Stimulated activated CD4-positive, alpha-beta T cell treated with anti-CD3 and anti-CD28 coated beads, Interleukin-15, amount 100 ng/mL, for 24 hours (primary cell): Measurements from ENCODE around the gene IL1RAP.

ENCODE experiments used
- DNase-seq: peaks from one replicate; pipeline ENCODE4 v3.0.0-alpha.2; 2020

Gene IL1RAP

DNA sequence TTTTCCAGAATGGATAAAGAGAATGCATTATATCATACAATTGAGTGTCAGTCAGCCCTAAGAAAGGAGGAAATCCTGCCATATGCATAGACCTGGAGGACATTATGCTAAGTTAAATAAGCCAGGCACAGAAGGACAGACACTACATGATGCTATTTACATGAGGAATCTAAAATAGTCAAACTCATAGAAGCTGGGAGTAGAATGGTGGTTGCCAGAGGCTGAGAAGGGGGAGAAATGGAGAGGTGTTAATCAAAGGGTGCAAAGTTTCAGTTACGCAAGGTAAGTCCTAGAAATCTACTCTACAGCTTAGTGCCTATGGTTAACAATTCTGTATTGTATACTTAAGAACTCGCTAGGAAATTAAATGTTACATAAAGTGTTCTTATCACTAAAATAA is 66.5 kb downstream of the IL1RAP start:
- DNase-seq, result no peak

DNA sequence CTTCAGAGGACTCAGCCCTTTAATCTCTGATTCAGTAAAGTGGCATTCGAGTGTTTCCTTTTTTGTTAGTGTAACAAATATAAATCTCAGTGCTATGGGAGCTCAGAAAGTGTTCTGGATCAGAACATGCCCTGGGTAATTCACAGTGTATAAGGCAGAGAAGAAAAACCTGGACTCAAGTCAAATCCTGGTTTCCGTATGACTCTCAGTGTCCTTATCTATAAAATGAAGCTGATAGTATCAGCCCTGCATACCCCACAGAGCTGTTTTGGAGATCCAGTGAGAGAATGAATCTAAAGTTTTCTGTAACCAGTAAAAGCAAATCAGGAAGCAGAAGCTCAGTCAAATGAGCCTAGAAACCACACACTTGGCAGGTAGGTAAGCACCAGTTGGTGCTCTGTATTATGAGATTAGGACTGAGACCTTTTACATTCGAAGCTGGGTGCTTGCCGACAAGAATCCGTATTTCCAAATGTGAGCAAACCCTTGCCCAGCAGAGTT is 67.2 kb downstream of the IL1RAP start:
- no peak for DNase-seq

DNA sequence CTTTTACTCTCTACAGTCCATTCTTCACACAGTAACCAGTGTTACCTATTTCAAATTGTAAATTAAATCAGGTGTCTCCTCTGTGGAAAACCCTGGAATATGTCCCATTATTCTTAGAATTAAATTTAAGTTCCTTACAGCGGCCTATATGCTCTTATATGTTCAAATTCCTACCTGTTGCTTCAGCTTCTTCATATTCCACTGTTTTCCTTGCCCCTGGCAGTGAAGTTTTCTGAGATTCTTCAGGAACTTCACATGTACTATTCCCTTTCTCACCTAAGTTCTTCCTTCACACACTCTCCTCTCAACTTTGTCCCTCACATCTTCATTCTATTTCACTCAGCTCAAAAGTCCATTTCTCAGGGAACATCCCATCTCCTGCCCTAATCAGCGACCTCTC is 68.8 kb downstream of the IL1RAP start:
- no peak for DNase-seq

DNA sequence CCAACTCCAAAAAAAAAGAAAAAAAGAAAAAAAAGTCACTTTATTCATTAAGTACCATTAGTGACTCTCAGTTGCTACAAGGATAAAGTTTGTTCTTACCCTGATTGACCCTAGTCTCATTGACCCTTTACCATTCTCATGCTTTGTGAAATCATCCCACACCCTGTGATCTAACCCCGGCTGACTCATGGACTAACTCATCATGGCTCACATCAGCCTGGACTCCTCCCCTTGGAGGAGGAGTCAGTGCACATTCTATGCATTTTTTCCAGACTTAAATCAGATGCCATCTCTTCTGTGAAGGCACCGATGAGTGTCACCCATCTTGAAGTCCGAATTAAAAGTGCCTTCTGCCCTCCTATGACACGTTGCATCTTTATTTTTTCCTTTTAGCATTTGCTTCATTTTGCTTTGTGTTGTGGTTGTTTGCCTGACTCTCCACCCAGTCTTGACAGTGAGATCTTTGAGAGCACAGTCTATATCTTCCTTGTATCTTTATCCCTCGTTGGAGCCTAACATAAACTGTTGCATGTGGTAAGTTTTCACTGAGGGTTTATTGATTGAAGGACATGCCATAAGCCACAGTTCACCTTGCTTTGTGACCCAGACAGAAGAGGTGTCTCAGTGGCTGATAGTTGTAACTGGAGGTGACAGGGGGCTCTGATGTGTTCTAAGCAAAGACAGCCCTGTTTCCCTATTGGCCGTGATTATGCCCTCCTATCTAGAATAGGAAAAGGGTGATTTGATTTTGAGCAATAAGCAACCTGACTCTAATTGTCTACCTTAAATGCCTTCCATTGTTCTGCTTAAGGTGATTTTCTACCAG is 72.1 kb downstream of the IL1RAP start:
- peak; percentile 74 for DNase-seq

GRCh38 chr3:190586631-190587011 is 72.7 kb downstream of the IL1RAP start:
- peak; percentile 56 for DNase-seq

- DNase-seq, result no peak
Observed at GRCh38 chr3:190588570-190588969, 74.7 kb downstream of the IL1RAP start.

DNA sequence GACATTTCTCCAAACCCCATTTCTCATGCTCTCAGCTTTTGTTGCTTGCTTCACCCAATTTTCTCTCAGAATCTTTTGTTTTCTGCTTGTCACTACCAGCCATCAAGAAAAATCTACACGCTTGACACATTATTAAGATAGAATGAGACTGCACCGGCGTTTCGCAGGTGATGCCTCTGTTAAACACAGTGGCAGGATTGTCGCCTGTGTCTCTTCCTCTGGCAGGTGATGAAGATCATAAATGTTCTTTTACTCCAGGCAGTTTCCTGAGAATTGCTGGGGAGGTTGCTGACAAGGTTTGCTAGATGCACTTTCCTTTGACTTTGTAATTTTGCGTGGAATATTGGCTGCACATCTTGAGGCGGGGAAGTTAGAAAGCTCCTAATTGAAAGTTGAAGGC is 75.4 kb downstream of the IL1RAP start:
- DNase-seq, result no peak

GRCh38 chr3:190591080-190591479 is 77.2 kb downstream of the IL1RAP start:
- no peak for DNase-seq

GRCh38 chr3:190593075-190593474 is 79.2 kb downstream of the IL1RAP start:
- no peak for DNase-seq

DNA sequence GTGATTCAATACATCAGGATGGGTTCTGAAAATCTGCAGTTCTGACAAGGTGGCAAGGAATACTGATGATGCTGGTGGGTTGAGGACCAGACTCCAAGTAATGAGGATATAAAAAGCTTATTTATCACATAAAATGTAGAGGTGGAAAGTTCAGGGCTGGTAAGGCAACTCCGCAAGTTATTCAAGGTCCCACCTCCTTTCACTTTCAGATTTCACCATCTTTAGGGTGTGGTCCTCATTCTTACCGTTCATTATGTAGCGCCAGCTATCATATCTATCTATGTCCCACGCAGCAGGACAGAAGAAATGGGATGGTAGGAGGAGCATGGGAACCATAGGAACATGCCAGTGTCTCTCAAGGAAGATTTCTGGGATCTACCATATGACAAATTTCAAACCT is 80.3 kb downstream of the IL1RAP start:
- no peak for DNase-seq

DNA sequence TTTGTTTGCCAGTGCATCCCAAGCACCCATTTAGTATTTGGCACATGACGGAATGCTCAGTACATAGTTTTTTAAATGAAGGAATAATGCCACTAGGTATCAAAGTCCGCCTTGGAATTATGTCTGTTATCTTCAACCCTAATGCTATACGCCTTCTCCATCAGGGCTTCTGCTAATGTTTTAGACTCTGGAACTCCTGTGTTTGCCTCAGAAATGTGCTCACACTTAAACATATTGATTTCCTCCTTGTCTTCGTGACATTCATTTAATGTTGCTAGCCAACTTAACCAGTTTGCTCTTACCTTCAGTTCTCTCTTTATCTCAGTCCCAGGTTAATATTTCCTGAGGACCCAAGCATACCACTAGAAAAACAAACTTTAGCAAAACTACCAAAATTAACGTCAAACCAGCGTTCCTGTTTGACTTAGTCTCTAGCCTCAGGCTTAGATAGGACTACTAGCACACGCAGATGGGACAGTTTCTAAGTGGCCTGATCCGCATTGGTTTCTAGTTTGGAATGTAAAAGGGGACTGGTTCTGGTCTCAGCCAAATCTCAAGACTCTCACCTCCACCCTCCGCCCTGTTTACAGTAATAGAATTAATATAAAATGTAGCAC is 81.4 kb downstream of the IL1RAP start:
- no peak for DNase-seq

- no peak for DNase-seq
Observed at GRCh38 chr3:190595807-190596206, 81.9 kb downstream of the IL1RAP start.

DNA sequence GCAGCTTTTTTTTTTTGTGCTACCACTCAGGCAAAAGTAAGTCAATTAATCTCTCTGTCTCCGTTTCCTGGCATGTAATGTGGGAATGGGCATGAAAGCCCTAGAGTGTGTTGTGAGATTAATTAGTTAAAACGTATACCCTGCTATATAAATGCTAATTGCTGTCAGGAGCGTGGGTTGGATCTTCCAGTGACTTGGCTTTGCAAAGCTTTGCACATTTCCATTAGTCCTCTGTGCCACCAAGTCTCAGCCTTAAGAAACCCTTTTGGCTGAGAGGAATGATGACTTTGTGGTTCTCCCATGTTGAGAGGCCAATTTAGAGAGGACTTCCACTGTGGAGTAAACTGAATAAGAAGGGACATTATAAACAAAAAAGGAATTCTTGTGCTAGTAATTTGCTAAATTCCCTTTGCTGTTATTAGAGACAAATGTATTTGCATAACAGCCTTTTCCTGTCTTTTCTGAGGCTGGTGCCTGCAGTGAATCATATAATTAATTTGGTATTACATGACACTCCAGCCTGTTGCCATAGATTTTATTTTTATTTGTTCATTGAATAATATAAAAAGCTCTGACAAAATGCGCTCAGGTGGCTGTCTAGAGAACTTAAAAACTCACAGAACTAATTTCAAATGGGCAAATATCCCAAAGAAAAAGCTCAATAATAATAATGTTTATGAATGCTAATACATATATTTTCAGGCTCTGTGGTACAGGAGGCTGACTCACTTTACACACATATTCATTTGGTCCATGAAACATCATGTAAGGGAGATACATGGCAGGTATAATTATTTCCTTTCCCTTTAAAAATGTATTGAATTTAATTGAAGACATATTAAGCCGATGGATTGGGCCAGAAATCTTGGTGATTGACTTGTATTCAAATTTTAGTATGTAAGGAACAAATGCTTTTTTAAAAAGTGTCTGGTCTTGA is 82.7 kb downstream of the IL1RAP start:
- no peak for DNase-seq

GRCh38 chr3:190597291-190597690 is 83.4 kb downstream of the IL1RAP start:
- no peak for DNase-seq

DNA sequence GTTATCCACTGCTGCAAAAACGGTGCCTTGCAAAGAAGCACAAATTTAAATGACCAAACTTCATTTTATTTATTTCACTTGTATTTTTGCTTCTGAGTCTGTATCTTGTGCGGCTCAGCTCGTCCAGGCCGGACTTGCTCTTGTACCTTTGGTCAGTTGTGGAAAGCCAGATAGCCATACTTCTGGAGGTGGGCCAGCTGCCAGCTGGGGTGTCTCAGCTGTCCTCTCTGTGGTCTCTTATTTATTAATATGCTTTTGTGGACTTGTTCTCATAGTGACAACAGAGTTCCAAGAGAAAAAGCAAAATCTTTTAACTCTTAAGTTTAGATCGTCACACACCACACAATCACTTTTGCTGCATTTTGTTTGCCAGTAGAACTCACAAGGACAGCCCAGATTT is 87.7 kb downstream of the IL1RAP start:
- DNase-seq, result no peak

- DNase-seq, result no peak
Observed at GRCh38 chr3:190605385-190605784, 91.5 kb downstream of the IL1RAP start.

DNA sequence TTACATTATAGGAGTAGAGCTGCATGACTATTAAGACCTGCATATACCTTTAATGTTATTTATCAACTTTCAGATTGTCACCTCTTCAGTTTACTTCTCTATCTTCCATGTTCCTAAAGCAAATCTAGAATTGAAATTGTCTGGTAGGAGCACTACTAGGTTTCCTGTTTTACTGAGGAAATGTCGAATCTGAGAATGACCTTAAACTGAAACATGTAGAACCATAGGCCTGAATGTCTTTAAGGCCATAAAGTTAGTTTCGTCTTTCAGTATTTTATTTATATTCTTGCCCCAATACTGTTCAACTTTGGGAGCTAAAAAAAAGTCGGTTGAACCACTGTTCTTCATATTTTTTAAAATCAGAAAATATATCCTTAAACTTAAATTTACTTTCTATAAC is 92.7 kb downstream of the IL1RAP start:
- no peak for DNase-seq

- DNase-seq, result no peak
Observed at GRCh38 chr3:190607021-190607420, 93.1 kb downstream of the IL1RAP start.

DNA sequence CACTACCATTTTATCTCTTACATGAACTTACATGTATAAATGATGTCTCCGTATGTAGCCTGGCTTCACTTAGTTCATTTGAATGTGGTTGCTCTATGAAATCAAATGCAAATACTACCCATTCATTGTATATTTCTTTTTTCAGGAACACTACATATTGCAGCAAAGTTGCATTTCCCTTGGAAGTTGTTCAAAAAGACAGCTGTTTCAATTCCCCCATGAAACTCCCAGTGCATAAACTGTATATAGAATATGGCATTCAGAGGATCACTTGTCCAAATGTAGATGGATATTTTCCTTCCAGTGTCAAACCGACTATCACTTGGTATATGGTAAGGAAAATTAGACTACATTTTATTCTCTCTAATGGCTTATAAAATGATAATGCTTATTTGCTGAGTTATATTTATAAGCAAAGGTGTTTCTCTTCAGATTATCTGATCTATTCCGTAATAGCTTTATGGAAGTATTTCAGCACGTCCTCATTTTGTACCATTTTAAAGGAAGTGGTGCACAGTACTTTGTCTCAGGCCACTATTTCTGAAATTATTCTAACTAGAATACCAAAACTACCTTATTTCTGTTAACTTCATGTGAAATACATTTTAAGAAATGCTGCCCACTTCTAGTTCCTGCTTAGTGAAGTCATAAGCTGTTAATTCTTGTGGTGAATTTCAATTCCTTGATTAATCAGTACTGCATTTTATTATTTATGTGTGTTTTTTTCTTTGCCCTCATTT is 95.1 kb downstream of the IL1RAP start:
- DNase-seq, result no peak

DNA sequence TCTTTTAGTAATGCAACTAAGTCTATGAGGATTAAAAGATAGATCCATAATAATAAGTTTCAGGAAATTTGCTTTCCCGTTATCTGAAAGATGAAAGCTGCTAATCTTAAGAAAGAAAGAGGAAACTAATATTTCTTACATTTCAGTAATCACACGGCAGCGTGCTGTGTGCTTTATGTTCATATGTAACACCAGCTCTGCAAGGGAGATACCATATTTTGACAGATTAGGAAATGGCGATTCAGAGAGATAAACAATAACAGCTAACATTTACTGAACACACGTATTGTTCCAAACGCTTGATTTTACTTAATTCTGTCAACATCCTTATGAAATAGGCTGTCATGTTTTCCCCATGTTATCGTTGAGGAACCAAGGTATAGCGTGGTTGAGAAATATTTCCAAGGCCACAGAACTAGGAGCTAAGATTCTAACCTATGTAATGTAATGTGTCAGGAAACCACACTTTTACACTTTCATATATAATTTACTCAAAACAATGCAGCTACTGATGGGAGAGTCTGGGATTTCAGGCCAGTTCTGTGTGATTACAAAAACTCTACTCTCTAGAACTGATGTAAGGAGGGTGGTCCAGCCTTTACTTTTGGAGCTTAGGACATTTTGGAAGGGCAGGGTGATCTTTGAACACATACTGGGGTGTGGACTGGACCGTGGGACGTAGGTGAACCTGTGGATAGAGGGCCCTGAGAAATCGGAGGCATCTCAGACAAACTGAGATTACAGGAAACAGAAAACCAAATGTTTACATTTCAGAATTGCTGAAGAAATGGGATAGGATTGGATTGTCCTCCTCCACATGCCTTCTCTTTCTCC is 100.6 kb downstream of the IL1RAP start:
- DNase-seq, result no peak

DNA sequence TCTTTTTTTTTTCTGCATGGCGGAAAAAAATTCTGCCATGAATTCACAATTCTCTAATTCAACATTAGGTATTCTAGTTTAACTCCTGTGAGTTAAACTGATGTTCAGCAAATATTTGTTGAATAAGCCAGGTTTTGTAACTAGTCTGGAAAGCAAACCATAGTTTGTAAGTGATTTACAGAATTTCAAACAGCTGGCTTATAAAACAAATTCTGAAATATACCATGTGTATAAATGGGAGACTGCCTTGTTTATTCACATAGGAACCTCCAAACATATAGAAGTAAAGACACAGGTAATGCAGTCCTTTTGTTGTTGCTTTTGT is 101.1 kb downstream of the IL1RAP start:
- DNase-seq, result no peak

GRCh38 chr3:190615607-190616006 is 101.7 kb downstream of the IL1RAP start:
- DNase-seq, result no peak
